Skeletal muscle cell (primary cell): ENCODE data around the gene MPV17L.
"Not testable (repeated sequence)": the region's sequence is repeated elsewhere in the genome, so short reads cannot be mapped to it uniquely, and the experiment has no call there.

Experiments used
- DNase-seq: peaks from one replicate; pipeline ENCODE4 v3.0.0-alpha.2; 2010; ENCODE audit warnings: low read depth
- H3K4me3 ChIP-seq: 2 replicates; pipeline ENCODE4 v1.5.1; 2011; ENCODE audit warnings: low read depth, mild to moderate bottlenecking, control low read depth, low read length, moderate library complexity

The MPV17L gene

GRCh38 chr16:15444264-15444663, 48.7 kb downstream of the MPV17L start:
- H3K4me3 ChIP-seq, result no peak overlapping the region
- no peak for DNase-seq

GRCh38 chr16:15445450-15445849, 49.9 kb downstream of the MPV17L start:
- H3K4me3 ChIP-seq, result no peak overlapping the region
- no peak for DNase-seq

GRCh38 chr16:15446901-15447300, 51.3 kb downstream of the MPV17L start:
- no peak overlapping the region for H3K4me3 ChIP-seq
- no peak for DNase-seq

- DNase-seq, result no peak
- no peak overlapping the region for H3K4me3 ChIP-seq
Measured at GRCh38 chr16:15450624-15451023, 55.1 kb downstream of the MPV17L start.

GRCh38 chr16:15451098-15451731, 55.7 kb downstream of the MPV17L start:
- no peak overlapping the region for H3K4me3 ChIP-seq

GRCh38 chr16:15452246-15452855, 56.8 kb downstream of the MPV17L start:
- no peak overlapping the region for H3K4me3 ChIP-seq
- DNase-seq, result no peak

More at GRCh38 chr16:15451098-15451731, 55.7 kb downstream of the MPV17L start:
- no peak for DNase-seq

- not testable (repeated sequence) for H3K4me3 ChIP-seq, DNase-seq
Measured at GRCh38 chr16:15453296-15453695, 57.7 kb downstream of the MPV17L start.

- H3K4me3 ChIP-seq, DNase-seq: not testable (repeated sequence)
Measured at GRCh38 chr16:15454933-15455332, 59.4 kb downstream of the MPV17L start.

GRCh38 chr16:15457400-15457799, 61.8 kb downstream of the MPV17L start:
- DNase-seq, result no peak
- no peak overlapping the region for H3K4me3 ChIP-seq

GRCh38 chr16:15457958-15458357, 62.4 kb downstream of the MPV17L start:
- DNase-seq, result no peak
- H3K4me3 ChIP-seq, result no peak overlapping the region

GRCh38 chr16:15459791-15460190, 64.2 kb downstream of the MPV17L start:
- no peak for DNase-seq
- no peak overlapping the region for H3K4me3 ChIP-seq

- DNase-seq, result no peak
- no peak overlapping the region for H3K4me3 ChIP-seq
Measured at GRCh38 chr16:15460601-15461000, 65.0 kb downstream of the MPV17L start.

GRCh38 chr16:15461376-15461775, 65.8 kb downstream of the MPV17L start:
- DNase-seq, result no peak
- no peak overlapping the region for H3K4me3 ChIP-seq
